ENCODE measurements around the gene PRAMEF1.
"Not testable (repeated sequence)": the region's sequence is repeated elsewhere in the genome, so short reads cannot be mapped to it uniquely, and the experiment has no call there.

PRAMEF1 gene

DNA sequence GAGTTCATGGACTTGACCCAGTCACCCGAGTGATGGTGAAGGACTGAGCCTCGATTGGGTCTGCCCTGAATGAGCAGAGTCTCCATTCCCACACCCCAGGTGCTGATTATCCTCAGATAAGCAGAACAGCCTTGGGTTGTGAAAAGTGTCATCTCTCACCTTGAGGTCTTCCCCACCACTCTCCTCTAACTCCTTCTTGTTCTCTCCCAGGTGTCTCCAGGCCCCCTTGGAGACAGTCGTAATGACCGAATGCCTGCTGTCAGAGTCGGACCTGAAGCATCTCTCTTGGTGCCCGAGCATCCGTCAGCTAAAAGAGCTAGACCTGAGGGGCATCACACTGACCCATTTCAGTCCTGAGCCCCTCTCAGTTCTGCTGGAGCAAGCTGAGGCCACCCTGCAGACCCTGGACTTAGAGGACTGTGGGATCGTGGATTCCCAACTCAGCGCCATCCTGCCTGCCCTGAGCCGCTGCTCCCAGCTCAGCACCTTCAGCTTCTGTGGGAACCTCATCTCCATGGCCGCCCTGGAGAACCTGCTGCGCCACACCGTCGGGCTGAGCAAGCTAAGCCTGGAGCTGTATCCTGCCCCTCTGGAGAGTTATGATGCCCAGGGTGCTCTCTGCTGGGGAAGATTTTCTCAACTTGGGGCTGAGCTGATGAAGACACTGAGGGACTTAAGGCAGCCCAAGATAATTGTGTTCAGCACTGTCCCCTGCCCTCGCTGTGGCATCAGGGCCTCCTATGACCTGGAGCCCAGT is 14.2 kb upstream of the PRAMEF1 start:
- no peak for DNase-seq

DNA sequence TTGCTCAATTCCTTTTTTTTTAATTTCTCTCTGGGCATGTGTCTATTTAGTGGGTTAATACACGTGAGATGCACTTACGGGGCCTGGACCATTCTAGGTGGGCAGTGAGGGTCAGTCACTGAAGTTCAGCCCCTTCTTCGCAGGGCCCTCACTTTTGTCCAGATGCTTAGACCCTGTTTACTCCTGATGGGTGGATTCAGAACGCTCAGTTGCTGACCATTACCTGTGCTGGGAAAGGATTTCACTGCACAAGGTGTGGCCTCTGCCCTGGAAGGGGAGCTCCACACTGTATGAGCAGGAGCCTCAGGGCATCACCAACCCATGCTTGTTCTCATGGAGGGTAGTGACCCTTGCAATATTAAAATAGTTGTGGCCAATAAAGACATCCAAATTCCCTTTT is 13.1 kb upstream of the PRAMEF1 start:
- DNase-seq, result no peak

DNA sequence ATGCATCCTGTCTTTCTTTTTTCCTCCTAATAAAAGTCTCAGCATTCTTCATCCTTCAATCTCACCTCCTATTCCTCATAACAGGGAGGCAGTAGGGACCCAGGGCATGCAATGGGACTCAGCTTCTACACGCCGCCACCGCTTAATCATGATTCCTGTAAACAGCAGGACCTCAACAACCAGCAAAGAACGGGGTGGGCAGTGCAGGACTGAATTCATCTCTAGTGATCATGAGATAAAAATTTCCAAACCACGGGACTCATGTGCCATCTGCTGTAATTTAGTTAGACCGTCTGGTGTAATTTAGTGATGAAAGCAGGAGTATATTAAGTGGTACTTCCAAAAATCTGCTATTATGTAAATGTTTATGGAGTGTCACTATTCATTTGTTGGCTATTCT is 12.3 kb upstream of the PRAMEF1 start:
- no peak for DNase-seq

DNA sequence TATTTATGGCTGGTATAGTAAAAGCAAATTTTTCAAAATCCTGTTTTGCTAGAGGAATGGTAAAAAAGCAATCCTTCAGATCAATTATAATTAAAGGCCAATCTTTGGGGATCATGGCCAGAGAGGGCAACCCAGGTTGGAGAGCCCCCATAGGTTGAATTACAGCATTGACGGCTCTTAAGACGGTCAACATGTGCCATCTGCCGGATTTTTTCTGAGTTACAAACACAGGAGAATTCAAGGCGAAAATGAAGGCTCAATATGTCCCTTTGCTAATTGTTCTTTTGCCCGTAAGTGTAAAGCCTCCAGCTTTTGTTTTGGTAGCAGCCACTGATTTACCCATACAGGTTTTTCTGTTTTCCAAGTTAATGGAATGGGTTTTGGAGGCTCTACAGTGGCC is 9.7 kb upstream of the PRAMEF1 start:
- DNase-seq, result not testable (repeated sequence)

DNA sequence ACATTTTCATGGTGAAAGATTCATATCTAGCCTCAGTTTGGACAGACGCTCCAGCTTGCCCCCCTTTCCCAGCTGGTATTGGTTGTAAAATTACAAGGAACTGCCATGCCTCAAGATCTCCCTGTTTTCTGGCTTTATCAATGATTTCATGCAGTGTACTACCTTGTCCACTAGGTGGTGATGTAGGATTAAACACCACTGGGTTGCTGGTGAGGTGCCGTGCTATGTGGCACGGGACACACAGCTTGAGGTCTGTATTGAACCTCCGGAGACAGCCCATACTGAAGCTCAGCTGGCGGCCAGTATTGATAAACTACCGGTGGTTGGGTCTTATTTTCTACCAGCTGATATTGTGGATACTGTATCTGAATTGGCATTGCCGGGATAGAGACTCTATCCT is 7.4 kb upstream of the PRAMEF1 start:
- not testable (repeated sequence) for DNase-seq

DNA sequence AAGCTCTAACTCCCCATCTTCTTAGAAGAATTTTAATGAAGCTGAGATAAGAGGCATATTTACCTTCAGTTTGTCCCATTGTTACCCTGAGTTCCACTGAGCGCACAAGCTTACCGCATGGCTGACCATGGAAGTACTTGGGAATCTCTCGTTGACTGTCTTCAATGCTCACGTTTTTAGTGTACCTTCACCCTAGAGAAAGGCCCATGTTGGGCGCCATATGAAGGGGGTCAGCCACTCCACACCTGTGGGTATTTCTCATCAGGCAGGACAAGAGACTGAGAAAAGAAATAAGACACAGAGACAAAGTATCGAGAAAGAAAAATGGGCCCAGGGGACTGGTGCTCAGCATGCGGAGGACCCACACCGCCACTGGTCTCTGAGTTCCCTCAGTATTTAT is 6.5 kb upstream of the PRAMEF1 start:
- DNase-seq, result peak; percentile 6

DNA sequence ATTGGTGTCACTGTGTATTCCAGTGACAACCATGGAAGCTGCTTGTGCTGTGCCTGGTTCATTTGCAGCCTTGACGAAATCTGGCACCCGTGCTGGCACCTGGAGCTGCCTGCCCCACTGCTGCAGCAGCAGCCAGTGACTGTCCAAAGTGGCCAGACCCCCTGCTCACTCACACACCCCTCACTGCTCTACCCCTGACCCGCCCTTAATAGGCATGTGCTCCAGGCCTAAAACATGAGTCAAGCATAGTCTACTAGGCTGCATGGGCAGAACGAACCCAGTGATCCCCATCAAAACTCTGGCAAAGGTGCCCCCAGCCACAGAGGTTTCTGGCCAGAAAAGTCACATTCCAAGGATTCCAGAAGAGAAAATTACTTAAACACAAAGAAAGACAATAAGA is 7.7 kb downstream of the PRAMEF1 start:
- DNase-seq, result no peak

DNA sequence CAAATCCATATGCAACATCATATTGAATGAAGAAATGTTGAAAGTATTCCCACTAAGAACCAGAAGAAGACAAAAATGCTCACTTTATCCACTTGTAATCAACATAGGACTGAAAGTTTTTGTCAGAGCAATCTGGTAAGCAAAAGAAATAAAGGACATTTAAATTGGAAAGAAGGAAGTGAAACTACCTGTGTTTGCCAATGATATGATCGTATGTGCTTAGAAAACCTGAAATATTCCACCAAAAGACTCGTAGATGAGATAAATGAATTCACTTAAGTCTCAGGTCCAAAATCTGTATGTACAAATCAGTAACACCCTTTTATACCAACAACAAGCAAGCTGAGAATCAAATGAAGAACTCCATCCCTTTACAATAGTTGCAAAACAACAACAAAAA is 8.5 kb downstream of the PRAMEF1 start:
- DNase-seq, result no peak

DNA sequence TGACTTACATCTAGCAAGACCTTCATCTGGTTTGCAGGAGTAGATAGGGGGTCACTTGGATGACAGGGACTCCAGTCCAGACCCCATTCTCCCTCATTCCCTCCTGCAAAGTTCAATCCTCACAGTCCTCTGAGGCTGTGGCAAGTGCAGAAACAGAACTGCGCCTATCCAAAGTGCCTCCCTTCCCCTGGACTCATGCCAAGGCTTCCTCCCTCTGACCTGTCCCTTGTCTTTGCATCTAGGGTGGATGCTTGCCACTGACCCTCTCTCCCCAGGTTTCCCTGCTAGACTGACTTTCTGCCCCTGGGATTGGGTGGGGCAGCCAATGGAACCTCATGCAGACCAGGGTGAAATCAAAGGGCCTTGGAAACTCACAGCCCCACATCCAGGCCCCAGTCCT is 18.7 kb downstream of the PRAMEF1 start:
- DNase-seq, result no peak

DNA sequence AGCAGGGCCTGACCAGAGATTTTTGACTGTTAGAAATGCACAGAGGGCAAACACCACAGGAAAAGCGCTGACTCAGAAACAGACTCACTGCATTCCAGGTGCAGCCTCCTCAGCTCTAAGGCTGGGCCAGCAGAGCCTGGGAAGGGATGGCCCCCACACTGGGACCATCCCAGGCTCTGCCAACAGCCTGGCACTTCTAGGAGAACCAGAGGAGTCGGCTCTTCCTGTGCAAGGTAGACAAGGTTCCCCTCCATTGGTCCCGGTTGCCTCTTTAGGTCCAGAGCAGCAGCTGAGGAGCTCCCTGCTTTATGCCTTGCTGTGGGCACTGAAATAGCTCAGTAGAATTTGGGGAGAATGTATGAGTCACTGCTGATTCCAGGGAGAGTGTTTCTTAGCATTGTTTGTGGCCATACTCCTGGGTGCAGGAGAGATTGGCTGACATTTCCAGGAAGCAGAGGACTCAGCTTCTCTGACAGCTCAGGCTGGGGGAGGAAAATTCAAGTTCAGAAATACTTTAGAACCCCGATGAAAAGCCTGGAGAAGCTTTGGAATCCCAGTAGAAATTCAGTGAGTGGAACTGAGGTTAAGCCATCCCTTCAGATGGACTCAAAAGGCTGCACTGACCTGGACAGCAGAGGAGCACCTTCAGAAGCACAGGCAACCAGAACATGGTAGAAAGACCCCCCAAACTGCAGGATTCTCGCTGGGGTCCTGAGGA is 19.7 kb downstream of the PRAMEF1 start:
- peak; percentile 72 for DNase-seq

DNA sequence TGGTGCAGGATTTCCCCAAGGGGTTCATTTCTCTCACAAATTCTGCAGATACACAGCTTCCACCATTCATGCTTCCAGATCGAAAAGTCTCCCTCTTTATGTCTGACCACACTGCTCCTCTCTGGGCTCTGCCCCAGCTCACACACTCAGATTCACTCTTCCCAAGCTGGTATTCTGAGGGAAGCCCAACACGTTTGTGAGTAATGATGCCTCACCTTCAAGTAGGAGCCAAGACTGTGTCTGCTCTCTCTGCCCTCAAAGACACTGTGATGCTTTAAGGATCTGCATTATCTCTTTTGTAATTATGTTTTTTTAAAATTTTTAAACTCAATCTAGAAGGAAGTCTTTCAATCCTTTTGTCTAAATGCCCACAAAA is 20.2 kb downstream of the PRAMEF1 start:
- peak; percentile 33 for DNase-seq

DNA sequence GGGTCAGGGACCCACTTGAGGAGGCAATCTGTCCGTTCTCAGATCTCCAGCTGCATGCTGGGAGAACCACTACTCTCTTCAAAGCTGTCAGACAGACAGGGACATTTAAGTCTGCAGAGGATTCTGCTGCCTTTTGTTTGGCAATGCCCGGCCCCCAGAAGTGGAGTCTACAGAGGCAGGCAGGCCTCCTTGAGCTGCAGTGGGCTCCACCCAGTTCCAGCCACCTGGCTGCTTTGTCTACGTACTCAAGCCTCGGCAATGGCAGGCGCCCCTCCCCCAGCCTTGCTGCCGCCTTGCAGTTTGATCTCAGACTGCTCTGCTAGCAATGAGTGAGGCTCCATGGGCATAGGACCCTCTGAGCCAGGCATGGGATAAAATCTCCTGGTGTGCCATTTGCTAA is 27.9 kb downstream of the PRAMEF1 start:
- not testable (repeated sequence) for DNase-seq

DNA sequence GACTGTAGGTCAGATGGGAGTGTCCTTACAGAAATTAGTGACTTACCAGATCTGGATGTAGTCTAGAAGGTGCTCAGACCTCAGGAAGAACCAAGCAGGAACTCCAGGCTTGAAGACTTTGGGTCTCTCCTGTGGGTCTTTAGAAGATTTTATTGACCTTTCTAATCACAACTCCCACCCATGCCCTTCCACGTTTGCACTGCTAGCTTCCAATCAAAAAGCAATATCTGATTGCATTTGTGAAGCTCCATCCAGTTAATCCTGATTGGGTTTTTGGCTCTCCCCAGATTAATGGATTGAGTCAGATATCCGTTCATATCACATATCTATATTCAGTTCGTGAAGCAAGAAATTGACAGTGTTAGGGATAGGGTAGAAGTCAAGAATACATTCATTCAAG is 40.1 kb downstream of the PRAMEF1 start, which contains the start of gene PRAMEF11:
PRAMEF11 (minus strand) TSS at position 101 of the 400 bp plus-strand sequence. CDS start 2,621 bp downstream, outside the sequence.
- DNase-seq, result not testable (repeated sequence)

DNA sequence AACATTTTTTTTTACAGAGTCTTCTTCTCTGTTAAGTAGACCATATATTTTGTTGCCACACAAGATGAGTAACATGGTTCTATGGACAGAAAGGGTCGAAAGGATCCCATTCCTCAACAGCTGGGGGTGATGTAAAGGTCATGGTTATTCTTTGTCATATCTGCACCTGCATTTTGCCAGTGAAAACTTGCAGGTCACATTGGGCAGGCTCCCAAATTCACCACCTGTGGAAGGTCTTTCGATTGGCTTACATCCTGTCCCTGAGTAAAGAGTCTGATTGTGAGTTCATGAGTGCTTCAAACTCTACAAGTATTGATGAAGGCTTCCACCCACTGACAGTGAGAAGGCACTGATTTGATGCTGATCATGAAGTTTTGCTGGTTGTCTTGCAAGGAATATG is 42.1 kb downstream of the PRAMEF1 start:
- DNase-seq, result not testable (repeated sequence)
